ENCODE results near the gene WIZ. TPM values are rescaled to one million over a fixed set of nuclear protein-coding genes. Genes with fewer than 3 reads are reported as not detected.
"Not testable (repeated sequence)": the region's sequence is repeated elsewhere in the genome, so short reads cannot be mapped to it uniquely, and the experiment has no call there.

The WIZ gene
- total RNA-seq, 1 experiment from 2014 or later = 17.3 TPM

DNA sequence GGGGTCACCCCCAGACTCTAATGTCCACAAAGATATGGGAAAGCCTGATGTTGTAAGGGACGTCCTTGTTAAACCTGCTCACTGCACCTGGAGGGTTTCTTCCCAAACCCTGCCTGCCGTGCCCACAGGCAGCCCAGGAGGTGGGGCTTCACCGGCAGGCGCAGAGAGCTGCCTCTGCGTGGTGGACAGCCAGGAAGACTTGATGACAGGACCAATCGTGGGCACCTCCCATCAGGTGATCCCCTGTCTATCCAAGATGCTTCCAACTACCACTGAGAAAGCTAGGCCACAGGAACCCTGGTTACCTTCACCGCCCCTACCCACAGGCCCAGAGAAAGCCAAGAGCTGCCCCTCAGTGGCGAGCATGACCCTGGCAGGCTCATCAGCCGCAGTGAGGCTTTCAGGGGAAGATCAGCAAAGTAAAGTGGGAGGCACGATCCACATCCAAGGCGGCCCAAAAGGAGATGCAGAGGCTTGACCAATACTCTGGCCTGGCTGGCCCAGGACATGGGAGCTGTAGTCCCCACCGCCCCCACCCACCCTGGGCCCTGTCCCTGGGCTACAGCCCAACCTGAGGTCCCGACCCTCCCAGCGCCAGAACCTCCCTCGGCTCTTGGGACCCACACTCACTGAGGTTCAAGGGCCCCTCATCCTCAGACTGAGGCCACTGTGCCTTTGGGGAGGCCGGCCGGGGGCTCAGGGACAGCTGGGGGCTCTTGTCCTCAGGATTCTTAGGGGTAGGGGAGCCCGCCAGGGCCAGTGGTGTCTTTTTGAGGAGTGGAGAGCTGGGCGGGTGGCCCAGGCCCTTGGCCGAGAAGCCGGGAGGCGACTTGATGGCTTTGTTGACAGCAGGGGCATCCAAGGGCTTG lies 20.6 kb downstream of the WIZ start:
- DNase-seq (ENCODE audit: low spot score) = no peak

DNA sequence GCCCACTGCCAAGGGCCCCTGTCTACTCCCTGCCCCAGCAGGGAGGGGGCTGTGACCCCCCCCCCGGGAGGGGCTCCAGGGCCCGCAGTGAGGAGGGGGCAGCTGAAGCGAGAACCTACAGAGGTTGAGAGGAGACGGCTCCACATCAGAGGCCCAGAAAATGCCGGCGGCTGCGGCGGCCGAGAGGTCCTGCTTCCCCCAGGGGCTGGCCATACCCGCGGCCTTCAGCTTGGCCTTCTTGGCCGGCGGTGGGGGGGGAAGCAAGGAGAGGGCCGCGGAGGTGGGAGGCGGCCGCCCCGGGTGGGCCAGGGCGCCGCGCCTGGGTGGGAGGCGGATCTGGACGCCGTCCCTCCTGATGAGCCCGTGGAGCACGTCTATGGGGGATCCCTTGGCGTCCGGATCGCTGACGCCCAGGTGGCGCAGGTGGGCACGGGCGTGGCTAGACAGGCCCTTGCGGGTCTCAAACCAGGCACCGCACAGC lies 21.7 kb downstream of the WIZ start:
- no peak for DNase-seq (ENCODE audit: low spot score)

DNA sequence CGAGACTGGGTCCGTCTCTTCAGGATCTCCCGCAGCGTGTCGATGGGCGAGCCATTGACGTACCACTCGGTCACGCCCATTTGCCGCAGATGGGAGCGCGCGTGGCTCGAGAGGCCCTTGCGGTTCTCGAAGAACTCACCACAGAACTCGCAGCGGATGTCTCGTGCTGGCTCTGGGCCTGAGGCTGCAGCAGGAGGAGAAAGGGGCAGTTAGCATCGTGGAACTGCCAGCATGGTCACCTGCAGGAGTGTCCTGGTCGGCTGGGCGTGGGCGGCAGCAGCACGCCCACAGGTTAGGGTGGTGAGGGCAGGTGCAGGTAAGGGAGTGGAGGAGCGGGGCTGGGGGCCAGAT lies 22.4 kb downstream of the WIZ start:
- DNase-seq (ENCODE audit: low spot score) = no peak

DNA sequence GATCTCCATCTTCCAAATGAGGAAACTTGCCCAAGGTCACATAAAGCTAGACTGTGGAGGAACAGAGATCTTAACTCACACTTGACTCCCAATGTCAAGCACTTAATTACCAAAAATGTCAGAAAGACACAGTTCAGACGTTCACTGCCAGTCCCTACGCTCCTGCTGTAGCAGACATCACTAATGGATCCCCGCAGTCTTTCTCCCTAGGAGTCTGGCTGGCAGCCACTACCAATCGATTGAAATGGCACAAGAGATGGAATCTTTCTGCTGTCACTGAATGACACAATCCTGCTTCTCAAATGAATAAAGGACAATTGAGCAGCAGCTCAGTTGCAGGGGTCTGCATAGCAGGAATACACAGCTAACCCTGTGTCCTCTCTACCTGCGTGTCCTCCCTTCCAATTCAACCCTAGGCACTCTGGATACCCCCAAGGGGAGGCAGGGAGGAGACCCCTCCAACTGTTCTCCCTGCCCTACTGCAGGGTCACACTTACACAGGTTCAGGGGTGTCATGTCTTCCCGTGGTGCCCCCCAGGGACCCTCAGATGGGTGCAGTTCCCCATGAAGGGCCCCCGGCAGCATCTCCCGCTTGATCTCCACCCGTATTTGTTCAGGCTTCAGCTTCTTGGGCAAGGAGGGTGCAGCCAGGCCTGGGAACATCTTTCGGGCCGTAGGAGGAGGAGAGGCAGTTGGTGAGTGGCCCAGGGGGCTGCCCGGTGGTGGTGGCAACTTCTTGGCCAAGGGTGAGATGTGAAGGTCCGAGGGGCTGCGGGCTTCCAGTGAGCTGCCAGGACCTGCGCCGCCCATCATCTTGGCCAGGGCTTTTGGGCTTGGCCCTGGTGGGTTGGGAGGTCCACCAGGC lies 23.0 kb downstream of the WIZ start:
- DNase-seq (ENCODE audit: low spot score) = no peak

DNA sequence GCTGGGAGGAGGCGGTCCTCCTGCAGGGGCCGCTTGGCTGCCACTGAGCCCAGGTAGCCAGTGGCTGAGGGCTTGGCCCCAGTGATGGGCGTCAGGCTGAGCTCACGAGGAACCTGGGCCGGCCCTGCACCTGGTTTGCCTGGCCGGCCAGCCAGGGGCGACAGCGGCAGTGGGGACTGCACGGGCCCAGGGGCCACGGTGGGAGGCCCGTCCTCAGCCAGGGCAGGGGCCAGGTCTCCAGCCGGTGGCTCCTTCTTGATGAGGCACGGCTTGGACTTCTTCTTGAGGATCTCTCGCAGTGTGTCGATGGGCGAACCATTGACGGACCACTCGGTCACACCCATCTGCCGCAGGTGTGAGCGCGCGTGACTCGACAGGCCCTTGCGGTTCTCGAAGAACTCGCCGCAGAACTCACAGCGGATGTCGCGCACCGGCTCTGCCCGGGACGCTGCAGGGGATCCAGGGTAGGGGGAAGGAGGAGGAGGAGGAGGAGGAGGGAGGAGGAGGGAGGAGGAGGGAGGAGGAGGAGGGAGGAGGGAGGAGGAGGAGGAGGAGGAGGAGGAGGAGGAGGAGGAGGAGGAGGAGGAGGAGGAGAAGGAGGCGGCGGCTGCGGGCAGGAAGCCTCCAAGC lies 24.3 kb downstream of the WIZ start:
- DNase-seq (ENCODE audit: low spot score) = no peak

DNA sequence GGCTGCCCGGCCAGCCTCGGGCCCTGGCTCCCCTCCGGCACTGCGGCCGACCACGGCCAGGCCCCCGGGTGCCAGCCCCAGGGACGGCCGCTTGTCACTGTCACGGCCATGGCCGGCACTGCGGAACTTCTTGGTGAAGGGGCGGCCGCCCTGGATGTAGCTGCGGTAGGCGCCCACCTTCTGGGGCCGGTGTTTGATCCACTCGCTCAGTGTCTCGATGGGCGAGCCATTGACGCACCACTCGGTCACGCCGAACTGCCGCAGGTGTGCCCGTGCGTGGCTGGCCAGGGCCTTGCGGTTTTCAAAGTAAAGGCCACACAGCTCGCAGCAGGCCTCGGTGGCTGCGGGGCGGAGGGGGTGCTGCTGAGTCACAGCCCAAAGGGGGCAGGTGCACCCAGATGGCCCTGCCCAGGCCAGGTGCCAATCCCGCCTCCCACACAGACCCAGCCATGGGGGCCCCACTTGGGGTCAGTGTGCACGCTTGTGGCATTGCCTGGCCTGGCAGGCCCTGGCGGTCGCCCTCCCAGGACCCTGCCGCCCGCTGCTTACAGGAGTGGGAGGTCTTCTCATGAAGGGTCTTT lies 25.0 kb downstream of the WIZ start:
- no peak for DNase-seq (ENCODE audit: low spot score)

DNA sequence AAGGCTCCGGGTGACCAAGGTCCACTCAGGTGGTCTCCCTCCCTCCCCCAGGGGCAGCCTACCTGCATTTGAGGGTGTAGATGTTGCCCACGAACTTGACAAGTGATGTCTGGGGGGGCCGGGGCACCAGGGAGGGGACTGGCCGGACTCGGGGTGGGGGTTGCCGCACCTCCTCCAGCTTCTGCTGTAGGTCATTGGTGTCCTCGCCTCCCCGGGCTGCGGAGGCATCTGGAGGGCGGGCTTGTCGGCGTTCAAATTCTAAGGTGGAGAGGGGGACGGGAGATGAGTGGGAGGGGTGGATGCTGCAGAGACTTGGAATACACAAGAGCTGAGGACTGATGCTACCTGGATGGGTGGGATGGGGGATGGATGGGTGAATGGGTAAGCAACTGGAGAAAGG lies 25.6 kb downstream of the WIZ start:
- DNase-seq (ENCODE audit: low spot score) = no peak

DNA sequence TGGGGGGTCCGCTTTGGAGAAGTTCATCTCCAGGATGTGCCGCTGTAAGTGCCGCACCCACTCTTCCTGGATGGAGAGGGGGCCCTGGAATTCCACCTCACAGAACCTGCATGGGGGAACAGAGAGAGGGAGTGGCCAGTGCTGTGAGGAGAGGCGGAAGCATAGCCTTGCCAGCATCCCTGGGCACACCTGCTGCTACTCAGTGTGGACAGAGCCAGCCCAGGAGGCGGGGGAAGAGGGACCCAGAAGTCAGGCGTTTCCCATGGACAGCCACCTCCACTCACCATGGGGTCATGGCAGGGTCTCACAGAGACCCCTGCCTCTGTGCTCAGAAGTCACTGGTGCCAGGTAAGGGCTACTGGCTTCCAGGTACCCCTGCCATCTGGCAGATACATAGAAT lies 26.6 kb downstream of the WIZ start:
- no peak for DNase-seq (ENCODE audit: low spot score)

DNA sequence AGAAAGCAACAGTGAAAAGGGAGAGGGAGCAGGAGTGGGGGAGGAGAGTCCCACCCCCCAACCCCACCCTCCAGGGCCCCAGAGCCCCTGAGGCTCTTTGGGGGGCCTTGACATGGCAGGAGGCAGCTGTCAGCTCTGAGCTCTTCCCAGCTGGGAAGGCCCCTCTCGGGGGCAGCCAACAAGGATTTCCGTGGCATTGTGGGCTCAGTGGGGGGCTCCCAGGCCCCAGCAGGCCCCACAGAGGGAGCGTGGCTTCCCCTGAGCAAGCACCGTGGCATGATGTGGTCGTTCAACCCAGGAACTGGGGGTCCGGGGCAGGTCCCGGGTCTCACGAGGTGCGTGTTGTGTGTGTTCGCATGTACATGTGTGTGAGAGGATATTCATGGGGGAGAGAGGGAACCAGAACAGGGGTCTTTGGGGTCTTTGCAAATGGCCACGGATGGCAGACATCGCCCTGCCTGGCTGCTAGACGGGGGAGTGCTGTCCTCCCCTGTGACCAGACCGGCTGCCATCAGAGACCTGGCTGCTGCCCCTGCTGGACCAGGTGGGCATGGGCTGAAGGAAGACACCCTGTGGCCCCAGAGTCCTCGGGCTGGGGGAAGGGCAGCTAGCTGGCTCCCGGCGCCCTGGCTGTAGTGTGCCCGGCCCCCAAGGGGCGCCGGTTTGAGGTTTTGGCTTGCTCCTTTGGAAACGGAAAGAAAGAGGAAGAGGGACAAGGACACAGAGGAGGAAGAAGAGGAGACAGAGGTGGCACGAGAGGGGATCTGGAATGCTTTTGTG lies 27.3 kb downstream of the WIZ start:
- no peak for DNase-seq (ENCODE audit: low spot score)

DNA sequence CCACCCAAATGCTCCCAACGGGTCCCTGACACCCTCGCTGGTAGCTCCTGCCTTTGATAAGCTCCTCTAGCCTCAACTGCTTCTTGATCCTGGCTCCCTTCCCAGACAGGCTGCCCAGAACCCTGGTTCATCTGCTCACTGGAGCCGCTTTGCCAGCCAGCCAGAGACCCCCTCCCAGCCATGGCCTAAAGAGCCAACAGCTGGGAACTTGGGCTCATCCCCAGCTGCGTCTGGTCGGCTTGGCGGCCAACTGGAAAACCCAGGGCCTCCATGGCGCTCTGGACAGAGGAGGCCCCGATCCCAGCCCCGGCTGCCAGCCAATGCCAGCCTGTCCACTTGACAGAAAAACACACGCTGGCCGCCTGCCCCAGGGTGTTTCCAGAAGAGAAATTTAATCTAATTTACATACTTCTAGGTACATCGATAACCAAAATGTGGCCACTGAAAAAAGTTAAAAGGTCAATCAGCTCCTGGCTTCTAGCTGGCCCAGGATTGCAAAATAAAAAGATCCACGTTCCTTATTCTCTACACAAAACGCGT lies 28.0 kb downstream of the WIZ start:
- DNase-seq (ENCODE audit: low spot score) = no peak

DNA sequence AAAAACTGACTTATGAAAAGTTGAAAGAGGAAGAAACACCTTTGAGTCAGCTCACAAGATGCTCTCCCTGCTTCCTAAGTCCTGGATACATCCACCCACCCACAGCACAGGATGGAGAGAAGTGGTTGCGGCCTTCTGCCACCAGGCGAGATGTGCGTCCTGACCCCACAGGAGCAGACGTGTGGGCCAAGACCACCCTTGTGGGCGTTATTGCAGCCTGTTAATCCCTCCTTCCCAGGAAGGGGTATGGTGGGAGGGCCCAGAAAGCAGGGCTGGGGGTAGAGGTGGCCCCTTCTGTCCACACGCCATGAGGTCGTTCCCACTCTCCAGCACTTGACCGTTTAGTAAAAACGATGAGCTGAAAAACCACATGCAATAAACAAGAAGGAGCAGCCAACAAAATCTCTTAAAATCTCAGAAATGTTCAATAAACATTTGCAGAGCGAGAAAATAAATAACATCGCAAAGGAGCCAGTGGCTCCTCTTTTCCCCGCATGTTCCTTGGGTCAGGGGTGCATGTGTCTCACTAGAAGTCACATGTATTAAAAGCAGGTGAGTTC lies 28.5 kb downstream of the WIZ start:
- no peak for DNase-seq (ENCODE audit: low spot score)

DNA sequence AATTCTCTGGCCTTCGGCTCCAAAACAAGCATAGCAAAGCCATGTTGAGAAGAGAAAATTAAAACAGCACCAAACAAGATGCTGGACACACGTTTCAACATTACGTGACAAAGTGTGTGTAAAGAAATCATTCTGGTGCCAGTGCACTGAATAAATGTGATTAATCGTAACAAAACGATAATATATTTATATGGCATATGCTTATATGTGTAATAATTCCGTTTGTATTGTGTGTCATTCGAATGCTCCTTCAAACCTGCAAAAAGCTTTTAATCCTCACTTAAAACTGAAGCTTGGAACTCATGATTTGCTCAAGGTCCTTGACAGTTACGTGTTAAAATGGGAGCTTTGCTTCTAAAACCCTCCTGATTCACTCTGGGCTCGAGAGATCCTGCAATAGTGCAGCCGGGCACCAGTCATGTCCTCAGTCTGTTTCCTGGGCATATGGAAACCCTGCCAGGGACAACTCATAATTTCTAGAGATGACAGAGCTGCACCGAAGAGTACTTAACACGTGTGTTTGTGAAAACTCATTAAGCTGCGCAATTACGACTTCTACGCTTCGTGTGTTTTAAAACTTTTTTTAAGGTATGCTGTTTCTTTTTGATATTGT lies 30.2 kb downstream of the WIZ start:
- DNase-seq (ENCODE audit: low spot score) = peak; percentile 13

DNA sequence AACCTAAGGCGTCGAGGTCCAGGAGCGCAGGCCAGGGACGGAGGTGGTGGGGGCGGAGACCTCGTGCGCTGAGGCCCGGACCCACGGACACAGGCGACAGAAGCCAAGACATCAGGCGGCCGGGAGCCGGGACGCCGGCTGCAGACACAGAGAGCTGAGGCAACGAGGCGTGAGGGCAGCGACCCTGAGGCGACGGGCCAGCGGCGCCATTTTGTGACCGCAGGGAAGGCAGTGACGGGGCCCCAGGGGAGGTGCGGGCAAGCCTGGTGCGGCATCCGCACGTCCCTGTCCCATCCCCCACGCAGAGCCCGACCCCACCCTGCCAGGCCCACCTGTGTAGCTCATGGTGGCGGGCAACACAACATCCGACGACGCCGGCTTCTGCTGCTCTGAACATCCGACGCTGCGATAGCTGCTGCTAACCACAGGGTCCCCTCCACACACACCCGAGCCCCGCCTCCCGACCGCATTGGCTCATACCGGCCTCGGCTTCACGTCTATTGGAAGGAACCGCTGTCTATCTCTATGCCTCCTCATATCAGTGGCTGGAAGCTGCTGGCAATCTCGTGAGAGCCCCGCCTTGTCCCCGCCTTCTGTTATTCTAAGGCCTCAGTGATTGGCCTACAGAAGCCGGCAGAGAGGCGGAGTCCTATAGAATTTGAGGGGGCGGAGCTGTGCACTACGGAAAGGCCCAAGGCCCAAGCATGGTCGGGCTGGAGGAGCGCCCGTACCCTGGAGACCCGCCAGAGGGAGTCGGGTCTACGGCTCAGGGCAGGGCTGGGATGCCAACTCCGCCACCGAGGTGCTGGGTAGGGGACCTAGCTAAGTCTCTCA lies 31.0 kb downstream of the WIZ start, which contains the start of gene AKAP8L:
AKAP8L (minus strand) TSS at position 410 of the 834 bp plus-strand sequence; CDS start at position 345, 65 bp downstream.
- peak; percentile 100 for DNase-seq (ENCODE audit: low spot score)

DNA sequence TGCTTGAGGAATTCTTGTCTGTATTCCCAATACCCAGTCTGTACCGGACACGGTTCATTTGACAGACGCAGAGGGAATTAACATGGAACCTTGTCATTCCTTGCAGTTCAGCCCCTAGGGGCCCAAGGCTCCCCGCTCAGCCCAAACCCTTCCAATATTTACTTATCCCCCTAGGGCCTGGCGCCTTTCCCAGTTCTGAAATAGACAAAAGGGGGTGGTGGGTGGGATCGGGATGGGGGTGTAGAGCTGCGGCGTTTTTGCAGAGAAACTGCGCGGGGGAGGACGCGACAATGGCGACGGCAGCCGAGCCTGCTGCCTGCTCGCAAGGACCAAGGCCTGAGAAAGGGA lies 31.6 kb downstream of the WIZ start:
- DNase-seq (ENCODE audit: low spot score) = peak; percentile 4

DNA sequence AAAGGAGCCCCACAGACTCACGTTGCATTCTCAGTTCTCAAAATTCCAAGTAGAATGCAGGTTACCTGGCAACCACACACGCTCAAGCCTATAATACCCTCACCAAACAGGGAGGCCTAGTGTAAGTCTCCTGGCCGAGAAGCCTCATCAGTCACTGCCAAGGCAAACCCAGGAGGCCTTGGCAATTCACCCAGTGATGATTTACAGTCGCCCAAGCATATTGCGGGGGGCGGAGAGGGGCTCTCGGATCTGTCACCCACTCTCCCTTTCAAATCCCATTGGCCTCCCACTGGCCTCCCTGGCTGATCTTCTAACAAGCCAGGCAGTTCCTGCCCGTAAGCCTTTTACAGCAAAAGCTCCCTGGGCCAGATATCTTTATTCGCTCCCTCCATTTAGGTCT lies 32.1 kb downstream of the WIZ start:
- peak; percentile 7 for DNase-seq (ENCODE audit: low spot score)

DNA sequence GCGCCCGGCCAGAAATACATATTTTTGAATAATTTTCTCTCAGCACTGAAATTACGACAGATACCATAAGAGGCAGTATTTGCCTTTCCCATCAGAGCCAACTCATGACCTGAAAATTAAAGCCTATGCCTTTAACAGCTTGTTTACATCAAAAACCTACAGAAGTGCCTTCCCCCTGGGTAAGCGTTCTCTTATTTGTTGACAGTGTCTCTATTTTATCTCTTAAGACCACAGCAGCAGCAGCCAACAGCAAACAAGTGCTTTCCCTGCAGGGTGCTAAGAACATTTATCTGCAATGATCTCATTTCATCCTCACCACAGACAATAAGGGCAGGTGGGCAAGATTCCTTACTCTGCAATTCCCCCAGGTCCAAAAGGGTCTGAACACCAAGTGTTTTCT lies 36.9 kb downstream of the WIZ start:
- no peak for DNase-seq (ENCODE audit: low spot score)

DNA sequence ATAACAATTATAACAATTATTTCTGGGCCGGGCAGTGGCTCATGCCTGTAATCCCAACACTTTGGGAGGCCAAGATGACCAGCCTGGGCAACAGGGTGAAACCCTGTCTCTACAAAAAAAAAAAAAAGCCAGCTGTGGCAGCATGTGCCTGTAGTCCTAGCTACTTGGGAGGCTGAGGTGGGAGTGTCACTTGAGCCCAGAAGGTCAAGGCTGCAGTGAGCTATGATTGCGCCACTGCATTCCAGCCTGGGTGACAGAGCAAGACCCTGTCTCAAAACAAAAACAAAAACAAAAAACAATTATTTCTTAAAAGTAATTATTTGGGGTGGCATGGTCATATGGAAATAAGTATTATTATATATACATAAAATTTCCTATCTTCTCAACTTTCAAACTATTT lies 38.4 kb downstream of the WIZ start:
- not testable (repeated sequence) for DNase-seq (ENCODE audit: low spot score)

DNA sequence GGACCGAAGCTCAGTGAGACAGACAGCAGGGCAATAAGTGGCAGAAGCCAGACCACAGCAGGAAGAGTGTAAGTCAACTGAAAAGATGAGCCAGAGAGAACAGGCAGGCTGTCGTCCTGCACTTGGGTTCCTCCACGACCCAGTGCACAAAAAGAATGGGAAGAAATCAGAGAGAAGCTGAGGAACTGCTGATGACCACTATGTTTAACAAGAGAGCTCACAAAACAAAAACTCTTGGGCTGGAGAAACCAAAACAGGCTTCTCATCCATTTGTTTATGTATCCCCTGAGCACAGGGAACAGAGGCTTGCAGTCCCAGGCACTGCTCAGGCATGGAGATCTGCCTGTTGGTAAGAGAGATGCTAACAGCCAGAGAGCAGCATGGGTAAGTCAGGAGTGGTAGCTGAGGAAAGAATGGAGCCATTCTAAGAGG lies 45.0 kb downstream of the WIZ start:
- DNase-seq (ENCODE audit: low spot score) = no peak

DNA sequence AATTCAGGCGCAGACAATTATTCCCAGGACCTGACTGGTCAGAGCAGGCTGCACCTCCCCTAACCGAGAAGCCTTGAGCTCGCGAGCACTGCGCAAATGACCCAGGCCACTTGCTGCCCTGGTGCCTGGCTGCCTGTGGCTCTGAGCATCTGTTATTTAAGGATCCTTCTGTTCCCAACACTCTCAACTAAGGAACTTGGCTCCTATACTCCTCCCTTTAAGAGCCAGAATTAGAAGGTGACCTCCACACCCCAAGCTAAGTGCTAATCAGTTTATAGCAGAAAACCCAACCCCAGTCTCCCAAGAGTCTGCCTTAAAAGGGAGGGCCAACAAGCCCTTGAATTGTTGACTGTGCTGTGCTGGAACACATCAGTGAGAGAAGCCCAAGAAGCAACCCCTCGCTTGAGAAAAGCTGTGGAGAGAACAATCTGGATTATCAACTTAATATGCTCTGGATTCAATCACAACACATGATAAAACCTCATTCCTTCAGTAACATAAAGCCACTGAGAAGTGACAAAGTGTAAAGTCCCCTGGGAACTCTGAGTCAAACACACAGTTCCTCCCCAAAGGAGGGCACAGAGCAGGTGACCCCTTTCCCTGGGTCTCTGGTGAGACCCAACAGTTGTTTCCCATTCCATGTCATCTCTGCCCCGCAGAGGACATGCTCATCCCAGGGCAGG lies 45.5 kb downstream of the WIZ start:
- DNase-seq (ENCODE audit: low spot score) = no peak

Measured in A172 (cell line).